KOPT-K1 (cell line): Measurements from ENCODE around the gene FNIP1.

Experiments used
- H3K27ac ChIP-seq: fragments of 200-600 bp; sonication (generic); 2 replicates; pipeline ENCODE4 v1.5.1; 2016; ENCODE audit warnings: antibody characterized with exemption, mild to moderate bottlenecking, low read depth, low read length; ENCODE audit not compliant: poor library complexity, severe bottlenecking
- H3K36me3 ChIP-seq: fragments of 200-600 bp; sonication (generic); 2 replicates; pipeline ENCODE4 v1.5.1; 2017; ENCODE audit warnings: antibody characterized with exemption, mild to moderate bottlenecking, low read length, moderate library complexity; ENCODE audit not compliant: insufficient read depth
- H3K9me3 ChIP-seq: fragments of 200-600 bp; sonication (generic); 2 replicates; pipeline ENCODE4 v1.5.1; 2017; ENCODE audit warnings: antibody characterized with exemption, low read length, mild to moderate bottlenecking; ENCODE audit not compliant: insufficient read depth, poor library complexity, severe bottlenecking

FNIP1 gene

GRCh38 chr5:131661933-131662332 is 134.9 kb downstream of the FNIP1 start:
- H3K27ac ChIP-seq, result no peak overlapping the region
- peaks cover 66% of the 10 kb centered on the region for H3K36me3 ChIP-seq
- H3K9me3 ChIP-seq, result no peaks in the 10 kb centered on the region

GRCh38 chr5:131659841-131660240 is 137.0 kb downstream of the FNIP1 start:
- no peak overlapping the region for H3K27ac ChIP-seq
- H3K36me3 ChIP-seq, result peaks cover 63% of the 10 kb centered on the region
- H3K9me3 ChIP-seq, result no peaks in the 10 kb centered on the region

GRCh38 chr5:131659290-131659689 is 137.5 kb downstream of the FNIP1 start:
- peaks cover 65% of the 10 kb centered on the region for H3K36me3 ChIP-seq
- H3K27ac ChIP-seq, result no peak overlapping the region

GRCh38 chr5:131654776-131655175 is 142.0 kb downstream of the FNIP1 start:
- Histone ChIP-seq H3K9me3 (no peaks in the 10 kb centered on the region), H3K27ac (no peak overlapping the region), H3K36me3 (peaks cover 60% of the 10 kb centered on the region)

More at GRCh38 chr5:131659290-131659689, 137.5 kb downstream of the FNIP1 start:
- no peaks in the 10 kb centered on the region for H3K9me3 ChIP-seq

GRCh38 chr5:131654309-131654708 is 142.5 kb downstream of the FNIP1 start:
- peaks cover 60% of the 10 kb centered on the region for H3K36me3 ChIP-seq
- no peaks in the 10 kb centered on the region for H3K9me3 ChIP-seq
- no peak overlapping the region for H3K27ac ChIP-seq

GRCh38 chr5:131649161-131649560 is 147.7 kb downstream of the FNIP1 start:
- Histone ChIP-seq H3K36me3 (peaks cover 86% of the 10 kb centered on the region), H3K9me3 (no peaks in the 10 kb centered on the region), H3K27ac (no peak overlapping the region)

- H3K36me3 ChIP-seq, result peaks cover 74% of the 10 kb centered on the region
- H3K9me3 ChIP-seq, result no peaks in the 10 kb centered on the region
- no peak overlapping the region for H3K27ac ChIP-seq
These were observed 149.6 kb downstream of the FNIP1 start for GRCh38 chr5:131647048-131647769.

- H3K36me3 ChIP-seq, result peaks cover 50% of the 10 kb centered on the region
- no peaks in the 10 kb centered on the region for H3K9me3 ChIP-seq
- no peak overlapping the region for H3K27ac ChIP-seq
These were observed 152.0 kb downstream of the FNIP1 start for GRCh38 chr5:131644822-131645221.

- Histone ChIP-seq H3K36me3 (peaks cover 46% of the 10 kb centered on the region), H3K9me3 (no peaks in the 10 kb centered on the region), H3K27ac (no peak overlapping the region)
These were observed 152.4 kb downstream of the FNIP1 start for GRCh38 chr5:131644370-131644769.

- no peaks in the 10 kb centered on the region for H3K9me3 ChIP-seq
- H3K36me3 ChIP-seq, result peaks cover 21% of the 10 kb centered on the region
- no peak overlapping the region for H3K27ac ChIP-seq
These were observed 155.3 kb downstream of the FNIP1 start for GRCh38 chr5:131641494-131641893.

- Histone ChIP-seq H3K36me3 (peaks cover 11% of the 10 kb centered on the region), H3K27ac (peak overlapping the region; percentile 63), H3K9me3 (no peaks in the 10 kb centered on the region)
These were observed 156.6 kb downstream of the FNIP1 start for GRCh38 chr5:131640043-131640856.

- H3K27ac ChIP-seq, result peak overlapping the region; percentile 63
- no peaks in the 10 kb centered on the region for H3K9me3 ChIP-seq
- H3K36me3 ChIP-seq, result peaks cover under 1% of the 10 kb centered on the region; the same call in 1 of the 2 replicates
These were observed 157.7 kb downstream of the FNIP1 start for GRCh38 chr5:131639148-131639547.

- Histone ChIP-seq H3K27ac (peak overlapping the region; percentile 19), H3K9me3 (no peaks in the 10 kb centered on the region), H3K36me3 (no peaks in the 10 kb centered on the region)
These were observed 159.1 kb downstream of the FNIP1 start for GRCh38 chr5:131637694-131638093.

- peak overlapping the region; percentile 97 for H3K27ac ChIP-seq
- no peaks in the 10 kb centered on the region for H3K36me3 ChIP-seq
These were observed 160.9 kb downstream of the FNIP1 start for GRCh38 chr5:131635684-131636572.

More at GRCh38 chr5:131635684-131636572, 160.9 kb downstream of the FNIP1 start:
- no peaks in the 10 kb centered on the region for H3K9me3 ChIP-seq
